Measurements from ENCODE around the gene IFNA17. TPM values are rescaled to one million over a fixed set of nuclear protein-coding genes. Genes with fewer than 3 reads are reported as not detected.
"Not testable (repeated sequence)": the region's sequence is repeated elsewhere in the genome, so short reads cannot be mapped to it uniquely, and the experiment has no call there.

The IFNA17 gene
- total RNA-seq, 2 experiments from 2014 or later: not detected

DNA sequence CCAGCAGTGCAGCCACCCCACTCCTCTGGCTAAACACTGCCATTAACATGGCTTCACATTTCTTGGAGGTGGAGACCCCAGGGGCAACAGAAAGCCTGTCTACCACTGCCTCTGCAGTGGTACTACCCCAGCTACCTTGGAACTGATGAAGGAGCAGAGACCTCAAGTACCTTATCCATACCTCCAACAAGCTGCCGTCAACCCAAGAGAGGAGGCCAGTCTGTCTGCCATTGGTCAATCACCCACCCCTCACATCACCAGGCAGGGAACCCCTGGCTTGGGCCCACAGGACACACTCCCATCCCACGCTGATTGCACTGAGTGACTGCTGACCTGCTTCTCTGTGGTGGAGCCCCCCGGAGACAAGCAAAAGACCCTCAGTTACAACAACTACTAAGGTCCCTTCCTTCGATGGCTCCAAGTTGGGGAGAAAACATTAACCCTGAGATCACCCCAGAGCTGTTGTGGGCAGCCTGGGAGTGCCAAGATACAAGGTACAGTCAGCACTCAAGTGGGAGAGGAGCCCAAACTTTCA, 6.2 kb upstream of the IFNA17 start:
- peaks cover 6% of the 10 kb centered on the region for H3K4me1 Mint-ChIP-seq
- no peak overlapping the region for H3K27ac Mint-ChIP-seq
- H3K27me3 Mint-ChIP-seq: peaks cover 7% of the 10 kb centered on the region
- H3K4me3 Mint-ChIP-seq: no peak overlapping the region
- DNase-seq: no peak
- H3K36me3 Mint-ChIP-seq: no peaks in the 10 kb centered on the region
- H3K9me3 Mint-ChIP-seq: no peaks in the 10 kb centered on the region

DNA sequence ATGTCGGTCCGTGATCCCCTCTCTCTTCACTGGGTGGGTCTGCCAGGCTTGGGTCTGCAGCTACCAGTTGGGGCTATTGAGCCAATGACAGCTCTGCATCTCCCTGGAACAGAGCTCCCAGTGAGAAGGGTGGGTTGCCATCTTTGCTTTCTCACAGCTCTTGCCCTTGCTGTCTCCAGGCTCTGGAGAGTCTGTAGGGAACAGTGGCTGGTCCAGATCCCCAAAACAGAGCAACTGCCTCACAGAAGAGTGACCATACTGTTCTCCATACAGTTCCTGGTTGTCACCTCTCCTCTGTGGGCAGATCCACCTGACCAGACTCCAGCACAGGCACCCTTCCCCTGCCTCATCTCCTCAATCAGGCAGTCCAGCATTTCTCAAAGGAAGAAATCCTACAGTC, 5.2 kb upstream of the IFNA17 start:
- DNase-seq: no peak
- no peak overlapping the region for H3K4me3 Mint-ChIP-seq
- no peaks in the 10 kb centered on the region for H3K36me3 Mint-ChIP-seq
- H3K9me3 Mint-ChIP-seq: no peaks in the 10 kb centered on the region
- H3K27ac Mint-ChIP-seq: no peak overlapping the region
- H3K27me3 Mint-ChIP-seq: peaks cover 2% of the 10 kb centered on the region
- H3K4me1 Mint-ChIP-seq: peaks cover 7% of the 10 kb centered on the region

DNA sequence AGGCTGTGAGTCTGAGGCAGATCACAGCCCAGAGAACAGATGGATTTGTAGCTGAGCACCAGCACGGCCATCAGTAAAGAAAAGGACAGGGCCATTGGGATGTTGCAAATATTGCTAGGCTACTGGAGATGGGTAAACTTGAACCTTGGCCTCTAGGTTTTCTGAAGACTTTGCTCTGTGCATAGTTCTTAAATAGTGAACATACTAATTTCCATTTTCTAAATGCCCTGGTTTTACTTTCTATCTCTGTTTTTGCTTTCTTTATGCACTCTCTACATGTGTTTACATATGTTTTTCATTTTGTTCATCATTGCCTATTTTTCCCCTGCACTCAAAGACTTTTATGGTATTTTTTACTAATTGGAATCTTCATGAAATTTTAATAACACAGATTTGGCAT, 10.8 kb downstream of the IFNA17 start, which contains the start of gene IFNA16:
TSS of gene IFNA16 (minus strand) at position 101 of the 400 bp plus-strand sequence. CDS start at position 95, 6 bp downstream.
- H3K27me3 Mint-ChIP-seq: peaks cover 33% of the 10 kb centered on the region
- not testable (repeated sequence) for H3K4me3 Mint-ChIP-seq, H3K9me3 Mint-ChIP-seq, H3K36me3 Mint-ChIP-seq, H3K27ac Mint-ChIP-seq, H3K4me1 Mint-ChIP-seq, DNase-seq

DNA sequence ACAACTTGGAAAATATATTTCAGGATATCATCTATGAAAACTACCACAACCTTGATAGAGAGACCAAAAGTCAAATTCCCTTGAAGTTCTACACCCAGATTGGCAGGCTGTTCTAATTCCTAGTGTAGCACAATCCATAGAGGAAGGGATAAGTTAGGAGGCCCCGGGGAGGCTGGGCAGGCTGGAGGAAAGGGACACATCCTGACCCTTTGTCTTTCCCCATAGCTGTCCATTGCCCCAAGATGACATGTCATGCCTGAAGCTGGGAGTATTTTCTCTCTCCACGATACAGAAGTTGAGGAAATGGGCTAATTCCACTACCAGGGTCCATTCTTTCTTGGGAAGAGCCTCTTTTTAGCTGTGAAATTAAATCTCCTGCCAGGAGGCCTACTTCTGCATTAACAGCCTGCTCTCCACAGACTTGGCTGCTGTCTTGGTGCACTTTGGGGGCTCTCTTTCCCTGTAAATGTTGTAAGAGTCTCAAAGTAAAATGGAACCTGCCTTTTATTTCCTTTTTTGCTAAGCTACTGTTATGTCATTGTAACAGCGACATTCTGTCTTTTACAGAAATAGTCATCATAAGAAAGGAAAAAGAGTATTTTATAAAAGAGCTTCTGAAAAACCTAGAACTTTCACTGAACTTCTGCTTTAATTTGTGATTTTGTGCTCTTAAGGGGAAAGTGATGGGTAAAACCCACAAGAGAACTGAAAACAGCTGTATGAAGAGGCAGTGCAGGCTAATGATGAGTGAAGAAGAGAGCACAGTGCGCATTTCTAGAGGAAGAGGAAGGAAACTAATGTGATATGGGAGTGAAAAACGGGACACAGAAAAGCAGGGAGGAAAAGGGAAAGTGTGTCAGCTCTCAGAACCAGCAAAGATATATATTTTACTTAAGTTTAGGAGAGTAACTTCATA, 14.4 kb downstream of the IFNA17 start:
- not testable (repeated sequence) for H3K9me3 Mint-ChIP-seq, H3K27ac Mint-ChIP-seq
- peak overlapping the region; percentile 32 for H3K4me3 Mint-ChIP-seq

DNA sequence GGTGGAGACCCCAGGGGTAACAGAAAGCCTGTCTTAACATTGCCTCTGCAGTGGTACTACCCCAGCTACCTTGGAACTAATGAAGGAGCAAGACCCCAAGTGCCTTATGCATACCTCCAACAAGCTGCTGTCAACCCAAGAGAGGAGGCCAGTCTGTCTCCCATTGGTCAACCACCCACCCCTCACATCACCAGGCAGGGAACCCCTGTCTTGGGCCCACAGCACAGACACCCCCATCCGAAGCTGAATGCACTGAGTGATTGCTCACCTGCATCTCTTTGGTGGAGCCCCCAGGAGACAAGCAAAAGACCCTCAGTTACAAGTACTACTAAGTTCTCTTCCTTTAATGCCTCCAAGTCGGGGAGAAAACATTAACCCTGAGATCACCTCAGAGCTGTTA, 15.9 kb downstream of the IFNA17 start:
- not testable (repeated sequence) for H3K4me3 Mint-ChIP-seq, DNase-seq, H3K27me3 Mint-ChIP-seq, H3K9me3 Mint-ChIP-seq, H3K4me1 Mint-ChIP-seq, H3K27ac Mint-ChIP-seq, H3K36me3 Mint-ChIP-seq

More for the DNA sequence above, 14.4 kb downstream of the IFNA17 start:
- not testable (repeated sequence) for H3K36me3 Mint-ChIP-seq, DNase-seq, H3K4me1 Mint-ChIP-seq
- H3K27me3 Mint-ChIP-seq: peaks cover 11% of the 10 kb centered on the region

DNA sequence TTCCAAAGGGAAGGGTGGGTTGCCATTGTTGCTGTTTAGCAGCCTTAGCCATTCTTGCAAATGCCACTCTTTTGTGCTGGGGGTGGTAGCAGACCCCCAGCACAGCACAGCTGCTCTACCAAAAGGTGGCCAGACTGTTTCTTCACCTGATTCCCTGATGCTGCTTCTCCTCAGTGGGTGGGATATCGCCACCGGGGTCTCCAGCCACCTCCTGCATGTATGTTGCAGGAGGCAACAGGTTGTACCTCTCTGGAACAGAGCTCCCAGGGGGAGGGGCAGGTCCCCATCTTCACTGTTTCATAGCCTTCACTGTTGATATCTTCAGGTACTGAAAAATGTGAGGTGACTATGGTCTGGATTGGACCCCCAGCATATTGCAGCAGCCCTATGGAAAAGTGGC, 17.2 kb downstream of the IFNA17 start:
- not testable (repeated sequence) for H3K27ac Mint-ChIP-seq, H3K36me3 Mint-ChIP-seq, H3K4me3 Mint-ChIP-seq, DNase-seq, H3K27me3 Mint-ChIP-seq, H3K9me3 Mint-ChIP-seq, H3K4me1 Mint-ChIP-seq

DNA sequence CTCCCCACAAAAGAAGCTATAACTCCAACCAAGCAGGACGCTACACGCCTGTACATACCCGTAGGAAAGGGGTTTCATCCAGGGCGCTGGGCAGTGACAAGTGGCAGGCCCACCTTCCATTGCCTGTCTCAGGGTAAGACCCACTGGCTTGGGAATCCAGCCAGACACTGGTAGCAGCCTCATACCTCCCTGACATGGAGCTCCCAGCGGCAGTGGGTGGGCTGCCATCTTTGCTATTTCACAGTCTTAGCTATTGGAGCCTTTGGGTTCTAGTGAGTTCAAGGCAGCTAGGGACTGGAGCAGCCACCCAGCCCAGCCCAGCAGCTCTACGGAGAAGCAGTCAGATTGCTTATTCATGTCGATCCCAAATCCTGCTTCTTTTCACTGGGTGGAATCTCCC, 17.7 kb downstream of the IFNA17 start:
- H3K27ac Mint-ChIP-seq: no peak overlapping the region
- no peak for DNase-seq
- no peaks in the 10 kb centered on the region for H3K4me1 Mint-ChIP-seq
- no peaks in the 10 kb centered on the region for H3K9me3 Mint-ChIP-seq
- H3K4me3 Mint-ChIP-seq: no peak overlapping the region
- H3K27me3 Mint-ChIP-seq: peaks cover 2% of the 10 kb centered on the region
- H3K36me3 Mint-ChIP-seq: no peaks in the 10 kb centered on the region

DNA sequence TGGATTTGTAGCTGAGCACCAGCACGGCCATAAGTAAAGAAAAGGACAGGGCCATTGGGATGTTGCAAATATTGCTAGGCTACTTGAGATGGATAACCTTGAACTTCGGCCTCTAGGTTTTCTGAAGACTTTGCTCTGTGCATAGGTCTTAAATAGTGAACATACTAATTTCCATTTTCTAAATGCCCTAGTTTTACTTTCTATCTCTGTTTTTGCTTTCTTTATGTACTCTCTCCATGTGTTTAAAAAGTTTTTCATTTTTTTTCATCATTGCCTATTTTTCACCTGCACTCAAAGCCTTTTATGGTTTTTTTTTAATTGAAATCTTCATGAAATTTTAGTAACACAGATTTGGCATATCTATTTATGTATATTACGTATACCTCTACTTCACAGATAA, 21.0 kb downstream of the IFNA17 start, which contains the start of gene IFNA10:
TSS of gene IFNA10 (minus strand) at position 101 of the 400 bp plus-strand sequence. CDS start at position 55, 46 bp downstream.
- not testable (repeated sequence) for H3K27ac Mint-ChIP-seq, DNase-seq, H3K9me3 Mint-ChIP-seq, H3K4me3 Mint-ChIP-seq, H3K36me3 Mint-ChIP-seq, H3K4me1 Mint-ChIP-seq, H3K27me3 Mint-ChIP-seq

DNA sequence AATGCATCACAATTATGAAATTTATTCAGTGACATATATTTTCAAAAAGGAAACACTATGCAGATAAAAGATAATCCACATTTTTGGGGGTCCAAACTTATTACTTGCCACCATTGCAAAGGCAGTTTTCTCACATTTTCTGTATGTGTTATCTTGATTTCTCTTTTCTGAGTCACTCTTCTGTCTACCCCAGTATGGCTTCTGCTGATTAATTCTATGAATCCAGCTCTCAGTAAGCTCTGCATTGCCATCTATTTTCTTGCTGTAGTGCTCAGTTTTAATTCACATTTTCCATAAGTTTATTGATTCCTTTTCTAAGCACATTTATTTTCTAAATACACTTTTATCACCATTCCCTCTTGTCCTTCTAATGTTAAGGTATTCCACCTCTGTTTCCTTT, 22.8 kb downstream of the IFNA17 start:
- Mint-ChIP-seq H3K36me3 (no peaks in the 10 kb centered on the region), H3K9me3 (no peaks in the 10 kb centered on the region), H3K4me3 (no peak overlapping the region), H3K27ac (no peak overlapping the region), H3K4me1 (peaks cover 8% of the 10 kb centered on the region), H3K27me3 (peaks cover 10% of the 10 kb centered on the region)
- no peak for DNase-seq

DNA sequence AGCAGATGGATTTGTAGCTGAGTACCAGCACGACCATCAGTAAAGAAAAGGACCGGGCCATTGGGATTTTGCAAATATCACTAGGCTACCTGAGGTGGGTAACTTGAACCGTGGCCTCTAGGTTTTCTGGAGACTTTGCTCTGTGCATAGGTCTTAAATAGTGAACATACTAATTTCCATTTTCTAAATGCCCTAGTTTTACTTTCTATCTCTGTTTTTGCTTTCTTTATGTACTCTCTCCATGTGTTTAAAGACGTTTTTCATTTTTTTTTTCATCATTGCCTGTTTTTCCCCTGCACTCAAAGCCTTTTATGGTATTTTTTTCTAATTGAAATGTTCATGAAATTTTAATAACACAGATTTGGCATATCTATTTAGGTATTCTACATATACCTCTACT, 25.9 kb downstream of the IFNA17 start, which contains the start of gene IFNA7:
TSS of gene IFNA7 (minus strand) at position 101 of the 400 bp plus-strand sequence. CDS start at position 61, 40 bp downstream.
- not testable (repeated sequence) for H3K36me3 Mint-ChIP-seq, DNase-seq, H3K4me1 Mint-ChIP-seq, H3K27ac Mint-ChIP-seq, H3K9me3 Mint-ChIP-seq, H3K4me3 Mint-ChIP-seq
- peaks cover 10% of the 10 kb centered on the region for H3K27me3 Mint-ChIP-seq

DNA sequence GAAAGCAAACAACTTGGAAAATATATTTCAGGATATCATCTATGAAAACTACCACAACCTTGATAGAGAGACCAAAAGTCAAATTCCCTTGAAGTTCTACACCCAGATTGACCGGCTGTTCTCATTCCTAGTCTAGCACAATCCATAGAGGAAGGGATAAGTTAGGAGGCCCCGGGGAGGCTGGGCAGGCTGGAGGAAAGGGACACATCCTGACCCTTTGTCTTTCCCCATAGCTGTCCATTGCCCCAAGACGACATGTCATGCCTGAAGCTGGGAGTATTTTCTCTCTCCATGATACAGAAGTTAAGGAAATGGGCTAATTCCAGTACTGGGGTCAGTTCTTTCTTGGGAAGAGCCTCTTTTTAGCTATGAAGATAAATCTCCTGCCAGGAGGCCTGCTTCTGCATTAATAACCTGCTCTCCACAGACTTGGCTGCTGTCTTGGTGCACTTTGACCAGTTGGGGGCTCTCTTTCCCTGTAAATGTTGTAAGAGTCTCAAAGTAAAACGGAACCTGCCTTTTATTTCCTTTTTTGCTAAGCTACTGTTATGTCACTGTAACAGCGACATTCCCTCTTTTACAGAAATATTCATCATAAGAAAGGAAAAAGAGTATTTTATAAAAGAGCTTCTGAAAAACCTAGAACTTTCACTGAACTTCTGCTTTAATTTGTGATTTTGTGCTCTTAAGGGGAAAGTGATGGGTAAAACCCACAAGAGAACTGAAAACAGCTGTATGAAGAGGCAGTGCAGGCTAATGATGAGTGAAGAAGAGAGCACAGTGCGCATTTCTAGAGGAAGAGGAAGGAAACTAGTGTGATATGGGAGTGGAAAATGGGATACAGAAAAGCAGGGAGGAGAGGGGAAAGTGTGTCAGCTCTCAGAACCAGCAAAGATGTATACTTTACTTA, 32.9 kb downstream of the IFNA17 start:
- peak overlapping the region; percentile 0 for H3K4me3 Mint-ChIP-seq
- not testable (repeated sequence) for H3K27ac Mint-ChIP-seq, H3K27me3 Mint-ChIP-seq, H3K9me3 Mint-ChIP-seq, H3K36me3 Mint-ChIP-seq, H3K4me1 Mint-ChIP-seq
- peak; percentile 36 for DNase-seq

DNA sequence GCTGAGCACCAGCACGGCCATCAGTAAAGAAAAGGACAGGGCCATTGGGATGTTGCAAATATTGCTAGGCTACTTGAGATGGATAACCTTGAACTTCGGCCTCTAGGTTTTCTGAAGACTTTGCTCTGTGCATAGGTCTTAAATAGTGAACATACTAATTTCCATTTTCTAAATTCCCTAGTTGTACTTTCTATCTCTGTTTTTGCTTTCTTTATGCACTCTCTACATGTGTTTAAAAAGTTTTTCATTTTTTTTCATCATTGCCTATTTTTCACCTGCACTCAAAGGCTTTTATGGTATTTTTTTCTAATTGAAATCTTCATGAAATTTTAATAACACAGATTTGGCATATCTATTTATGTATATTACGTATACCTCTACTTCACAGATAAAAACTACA, 40.5 kb downstream of the IFNA17 start, which contains the start of gene IFNA4:
TSS of gene IFNA4 (minus strand) at position 101 of the 400 bp plus-strand sequence. CDS start at position 45, 56 bp downstream.
- H3K27ac Mint-ChIP-seq, H3K9me3 Mint-ChIP-seq, H3K27me3 Mint-ChIP-seq, H3K36me3 Mint-ChIP-seq, H3K4me1 Mint-ChIP-seq, DNase-seq, H3K4me3 Mint-ChIP-seq: not testable (repeated sequence)

DNA sequence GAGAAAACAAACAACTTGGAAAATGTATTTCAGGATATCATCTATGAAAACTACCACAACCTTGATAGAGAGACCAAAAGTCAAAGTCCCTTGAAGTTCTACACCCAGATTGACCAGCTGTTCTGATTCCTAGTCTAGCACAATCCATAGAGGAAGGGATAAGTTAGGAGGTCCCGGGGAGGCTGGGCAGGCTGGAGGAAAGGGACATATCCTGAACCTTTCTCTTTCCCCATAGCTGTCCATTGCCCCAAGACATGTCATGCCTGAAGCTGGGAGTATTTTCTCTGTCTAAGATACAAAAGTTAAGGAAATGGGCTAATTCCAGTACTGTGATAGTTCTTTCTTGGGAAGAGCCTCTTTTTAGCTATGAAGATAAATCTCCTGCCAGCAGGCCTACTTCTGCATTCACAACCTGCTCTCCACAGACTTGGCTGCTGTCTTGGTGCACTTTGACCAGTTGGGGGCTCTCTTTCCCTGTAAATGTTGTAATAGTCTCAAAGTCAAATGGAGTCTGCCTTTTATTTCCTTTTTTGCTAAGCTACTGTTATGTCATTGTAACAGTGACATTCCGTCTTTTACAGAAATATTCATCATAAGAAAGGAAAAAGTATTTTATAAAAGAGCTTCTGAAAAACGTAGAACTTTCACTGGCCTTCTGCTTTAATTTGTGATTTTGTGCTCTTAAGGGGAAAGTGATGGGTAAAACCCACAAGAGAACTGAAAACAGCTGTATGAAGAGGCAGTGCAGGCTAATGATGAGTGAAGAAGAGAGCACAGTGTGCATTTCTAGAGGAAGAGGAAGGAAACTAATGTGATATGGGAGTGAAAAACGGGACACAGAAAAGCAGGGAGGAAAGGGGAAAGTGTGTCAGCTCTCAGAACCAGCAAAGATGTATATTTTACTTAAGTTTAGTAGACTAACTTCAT, 44.9 kb downstream of the IFNA17 start:
- not testable (repeated sequence) for H3K27ac Mint-ChIP-seq, H3K27me3 Mint-ChIP-seq, H3K4me1 Mint-ChIP-seq, H3K9me3 Mint-ChIP-seq, H3K36me3 Mint-ChIP-seq, H3K4me3 Mint-ChIP-seq
- DNase-seq: peak; percentile 15
